Adrenal gland (tissue), 12 donors: Measurements from ENCODE around the gene LCE1A. TPM values are rescaled to one million over a fixed set of nuclear protein-coding genes. Genes with fewer than 3 reads are reported as not detected.

Experiments
- DNase-seq, 7 donors: peaks; one replicate each; pipeline ENCODE4 v3.0.0-alpha.2; 2019 to 2020
- H3K27ac ChIP-seq, 5 donors: fragments of 200-600 bp; sonication (generic) in 4 of 5; 1 replicate in 3 of 5; 2 replicates in 2 of 5; pipeline versions ENCODE4 v1.5.1 to v1.8.0; 2016 to 2020; ENCODE audit warnings: mild to moderate bottlenecking in 1 of 5
- H3K27me3 ChIP-seq: fragments of 200-600 bp; 2 replicates; pipeline ENCODE4 v1.8.0; 2021
- H3K36me3 ChIP-seq, 2 donors: fragments of 200-600 bp; replicated peaks in 1 of 2; 1 replicate in 1 of 2; 2 replicates in 1 of 2; pipeline versions ENCODE4 v1.5.1 to v1.8.0; 2018 to 2022
- H3K4me1 ChIP-seq, 2 donors: fragments of 200-600 bp; replicated peaks in 1 of 2; 1 replicate in 1 of 2; 2 replicates in 1 of 2; pipeline versions ENCODE4 v1.5.1 to v1.8.0; 2018 to 2021
- H3K4me3 ChIP-seq, 4 donors: fragments of 200-600 bp; sonication (generic) in 3 of 4; one replicate each; pipeline ENCODE4 v1.5.1; 2016 to 2018
- H3K9me3 ChIP-seq, 3 donors: fragments of 200-600 bp; sonication (generic) in 1 of 3; replicated peaks in 1 of 3; 1 replicate in 2 of 3; 2 replicates in 1 of 3; pipeline versions ENCODE4 v1.5.1 to v1.8.0; 2016 to 2021
- POLR2A ChIP-seq, 2 donors: fragments of 450-650 bp; IDR thresholded peaks; one replicate each; pipeline ENCODE4 v1.6.1; 2017; ENCODE audit warnings: antibody characterized with exemption in 2 of 2, mild to moderate bottlenecking in 2 of 2, moderate library complexity in 1 of 2
- WGBS, 4 donors: extraction: QIAGEN DNeasy Blood & Tissue Kit in 2 of 4; methylation state at CpG; one replicate each; pipeline versions ENCODE4 v1.1.5 to v1.1.7; 2013 to 2017; 5-methylcytosine and 5-hydroxymethylcytosine counted together
- intact Hi-C, 2 donors: fragments of 100-400 bp; cut with DNase I; formaldehyde crosslinking; loops; one replicate each; pipeline versions ENCODE4 v1.14.1 to v1.15.0; 2022 to 2023
- polyA plus RNA-seq, 3 donors: library from polyadenylated mRNA; stranded (reverse); fragments of 200-250 nt in 2 of 3; fragments of 350-450 nt in 1 of 3; fragmentation: Illumina TruSeq in 1 of 3; extraction: RNeasy Lipid Tissue Mini Kit (QIAGEN cat#74804) in 1 of 3; gene quantifications; one replicate each; pipeline ENCODE4 v1.2.3, GENCODE V29; 2013 to 2014
- total RNA-seq, 9 donors: library from RNA; depleted of rRNA in 4 of 9; stranded (reverse); fragments of >200 nt in 4 of 9; fragments of 120-200 nt in 1 of 9; fragmentation: NEBNext Ultra II Directional in 1 of 9; extraction: Animal tissue kit (Norgen Biotek cat#: 25700) in 1 of 9; gene quantifications; one replicate each; pipeline versions ENCODE4 v1.1.0 to v1.2.4, GENCODE V29; 2013 to 2023
- TF ChIP-seq, protein P1 (sequence below), 6 experiments: fragments of 450-650 bp in 4 of 6; fragments of 200-600 bp in 2 of 6; sonication (generic) in 1 of 6; IDR thresholded peaks; 1 replicate in 5 of 6; 2 replicates in 1 of 6; pipeline versions ENCODE4 v1.5.1 to v1.8.0; 2016 to 2021; ENCODE audit warnings: antibody characterized with exemption in 6 of 6, mild to moderate bottlenecking in 2 of 6, moderate library complexity in 1 of 6
- donor health status: healthy with polysubstance abuse.
- donor health status: Bipolar disorder and iron deficiency.
- donor health status: DM: yes; HTN: yes; CAD: no.
- donor health status: DM: no; HTN: no; CAD: no.
- donor health status: DM: no; HTN: no; CAD: no.
- donor health status: DM: yes; HTN: yes; CAD: no.

The LCE1A gene
- total and polyA plus RNA-seq, 12 donors: not detected

- no peaks in the 10 kb centered on the region for H3K36me3 ChIP-seq
- no peaks in the 10 kb centered on the region for H3K4me1 ChIP-seq
- TF ChIP-seq POLR2A (IDR thresholded peaks at IDR 0.05): no peak
- TF ChIP-seq, protein P1, sequence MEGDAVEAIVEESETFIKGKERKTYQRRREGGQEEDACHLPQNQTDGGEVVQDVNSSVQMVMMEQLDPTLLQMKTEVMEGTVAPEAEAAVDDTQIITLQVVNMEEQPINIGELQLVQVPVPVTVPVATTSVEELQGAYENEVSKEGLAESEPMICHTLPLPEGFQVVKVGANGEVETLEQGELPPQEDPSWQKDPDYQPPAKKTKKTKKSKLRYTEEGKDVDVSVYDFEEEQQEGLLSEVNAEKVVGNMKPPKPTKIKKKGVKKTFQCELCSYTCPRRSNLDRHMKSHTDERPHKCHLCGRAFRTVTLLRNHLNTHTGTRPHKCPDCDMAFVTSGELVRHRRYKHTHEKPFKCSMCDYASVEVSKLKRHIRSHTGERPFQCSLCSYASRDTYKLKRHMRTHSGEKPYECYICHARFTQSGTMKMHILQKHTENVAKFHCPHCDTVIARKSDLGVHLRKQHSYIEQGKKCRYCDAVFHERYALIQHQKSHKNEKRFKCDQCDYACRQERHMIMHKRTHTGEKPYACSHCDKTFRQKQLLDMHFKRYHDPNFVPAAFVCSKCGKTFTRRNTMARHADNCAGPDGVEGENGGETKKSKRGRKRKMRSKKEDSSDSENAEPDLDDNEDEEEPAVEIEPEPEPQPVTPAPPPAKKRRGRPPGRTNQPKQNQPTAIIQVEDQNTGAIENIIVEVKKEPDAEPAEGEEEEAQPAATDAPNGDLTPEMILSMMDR (IDR thresholded peaks at IDR 0.05): no peak
- no peak for DNase-seq
- H3K27ac ChIP-seq: no peak overlapping the region
- H3K27me3 ChIP-seq: no peaks in the 10 kb centered on the region
- intact Hi-C loops: no loop called here
- H3K9me3 ChIP-seq: no peaks in the 10 kb centered on the region
- no peak overlapping the region for H3K4me3 ChIP-seq
Observed at GRCh38 chr1:152824964-152825363, 2.3 kb upstream of the LCE1A start.

GRCh38 chr1:152836870-152837269 is 9.6 kb downstream of the LCE1A start:
- no peak for TF ChIP-seq POLR2A (IDR thresholded peaks at IDR 0.05)
- TF ChIP-seq, protein P1 (IDR thresholded peaks at IDR 0.05): no peak

DNA sequence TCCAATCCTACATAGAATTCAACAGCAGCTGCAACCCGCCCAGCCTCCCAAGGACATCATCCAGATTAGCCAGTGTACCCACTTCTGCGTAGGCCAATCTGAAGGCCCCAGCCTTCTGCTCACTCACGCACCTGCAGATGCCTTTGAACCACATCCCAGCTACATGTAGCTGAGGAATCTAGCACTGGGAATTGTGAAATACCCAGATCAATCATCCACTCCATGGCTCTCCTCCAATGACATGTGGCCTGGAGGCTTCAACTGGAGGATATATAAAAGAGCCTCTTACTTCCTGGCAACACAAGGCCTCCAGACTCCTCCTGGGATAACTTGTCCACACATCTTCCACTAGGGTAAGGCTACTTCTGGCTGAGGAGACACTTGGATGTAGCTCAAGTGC is 15.3 kb downstream of the LCE1A start, which contains the start of gene LCE6A:
TSS of gene LCE6A (plus strand) at position 301 of the 400 bp plus-strand sequence. CDS start 665 bp downstream, outside the sequence.
- WGBS, 4 donors: 81 to 100% (median 84%) methylated on average over 1 to 3 of the region's 3 CpGs
- intact Hi-C loops: no loop called here
- TF ChIP-seq POLR2A (IDR thresholded peaks at IDR 0.05): no peak
- TF ChIP-seq, protein P1 (IDR thresholded peaks at IDR 0.05): no peak

More at GRCh38 chr1:152836870-152837269, 9.6 kb downstream of the LCE1A start:
- WGBS, 4 donors: 37 to 52% (median 46%) methylated on average over 2 of the region's 2 CpGs
- intact Hi-C loops: no loop called here
- no peaks in the 10 kb centered on the region for H3K36me3 ChIP-seq
- H3K27me3 ChIP-seq: no peaks in the 10 kb centered on the region
- DNase-seq: no peak
- no peak overlapping the region for H3K4me3 ChIP-seq
- H3K4me1 ChIP-seq: no peaks in the 10 kb centered on the region
- no peaks in the 10 kb centered on the region for H3K9me3 ChIP-seq
- H3K27ac ChIP-seq: no peak overlapping the region

GRCh38 chr1:152855661-152856060 is 28.4 kb downstream of the LCE1A start:
- Histone ChIP-seq H3K27ac (no peak overlapping the region), H3K4me1 (no peaks in the 10 kb centered on the region), H3K36me3 (no peaks in the 10 kb centered on the region), H3K4me3 (no peak overlapping the region), H3K9me3 (no peaks in the 10 kb centered on the region), H3K27me3 (no peaks in the 10 kb centered on the region)
- WGBS, 4 donors: 22 to 50% (median 43%) methylated on average over 2 of the region's 2 CpGs
- TF ChIP-seq, protein P1 (IDR thresholded peaks at IDR 0.05): no peak
- no peak for TF ChIP-seq POLR2A (IDR thresholded peaks at IDR 0.05)
- intact Hi-C loops: no loop called here
- DNase-seq: no peak

More for the DNA sequence above, 15.3 kb downstream of the LCE1A start, which contains the start of gene LCE6A:
- no peaks in the 10 kb centered on the region for H3K36me3 ChIP-seq
- DNase-seq: no peak
- H3K4me3 ChIP-seq: no peak within 1 kb of the TSS
- no peaks in the 10 kb centered on the region for H3K9me3 ChIP-seq
- no peak within 1 kb of the TSS for H3K27ac ChIP-seq
- no peaks in the 10 kb centered on the region for H3K27me3 ChIP-seq
- no peaks in the 10 kb centered on the region for H3K4me1 ChIP-seq
